ENCODE measurements around the gene PRDM16.

The PRDM16 gene

DNA sequence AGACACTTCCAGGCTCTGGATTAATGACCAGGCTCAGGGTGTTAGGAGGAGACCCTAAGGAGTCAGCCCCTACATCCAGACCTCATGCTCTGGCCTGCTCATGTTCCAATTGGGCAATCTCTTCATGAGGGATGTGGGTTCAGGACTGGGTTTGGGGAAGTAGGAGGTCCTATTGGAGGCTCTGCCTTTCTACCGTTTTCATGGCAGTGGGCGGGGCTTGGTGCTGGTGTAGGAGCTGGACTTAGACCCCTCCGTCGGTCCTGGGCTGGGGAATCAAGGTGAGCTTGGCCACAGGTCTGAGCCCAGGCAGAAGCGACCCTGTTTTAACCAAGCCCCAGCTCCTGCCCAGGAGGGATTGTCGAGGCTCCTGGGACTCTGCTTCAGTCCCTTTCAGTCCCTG is 123.4 kb downstream of the PRDM16 start:
- DNase-seq, result no peak

DNA sequence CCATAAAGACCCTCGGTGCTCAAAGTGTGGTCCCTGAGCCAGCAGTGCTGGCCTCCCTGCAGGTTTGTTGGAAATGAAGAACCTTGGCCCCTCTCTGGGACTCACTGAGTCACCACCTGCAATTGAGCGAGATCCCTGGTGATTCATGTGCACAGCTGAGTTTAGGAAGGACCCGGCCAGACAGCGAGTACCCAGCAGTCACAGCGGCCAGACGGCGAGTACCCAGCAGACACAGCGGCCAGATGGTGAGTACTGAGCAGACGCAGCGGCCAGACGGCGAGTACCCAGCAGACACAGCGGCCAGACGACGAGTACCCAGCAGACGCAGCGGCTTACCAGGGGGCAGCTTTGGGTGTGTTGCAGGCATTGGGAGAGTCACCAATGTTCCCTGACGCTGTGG is 123.8 kb downstream of the PRDM16 start:
- DNase-seq, result no peak

DNA sequence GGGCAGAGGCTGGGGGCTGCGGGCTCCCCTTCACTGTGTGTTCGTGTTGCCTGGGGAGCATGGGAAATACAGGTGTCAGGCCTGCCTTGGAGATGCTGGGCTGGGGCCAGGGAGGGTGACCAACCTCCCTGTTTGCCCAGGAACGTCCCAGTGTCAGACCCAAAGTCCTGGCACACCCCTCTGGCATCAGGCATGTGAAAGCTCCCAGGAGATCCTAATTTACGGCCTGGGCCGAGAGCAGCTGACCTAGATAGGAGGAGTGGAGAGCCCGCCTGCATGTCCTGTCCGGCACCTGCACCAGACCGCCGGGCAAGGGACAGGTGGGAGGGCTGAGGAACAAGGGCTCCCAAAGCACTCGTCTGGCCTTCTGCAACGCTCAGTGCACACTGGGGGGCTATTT is 124.8 kb downstream of the PRDM16 start:
- no peak for DNase-seq

DNA sequence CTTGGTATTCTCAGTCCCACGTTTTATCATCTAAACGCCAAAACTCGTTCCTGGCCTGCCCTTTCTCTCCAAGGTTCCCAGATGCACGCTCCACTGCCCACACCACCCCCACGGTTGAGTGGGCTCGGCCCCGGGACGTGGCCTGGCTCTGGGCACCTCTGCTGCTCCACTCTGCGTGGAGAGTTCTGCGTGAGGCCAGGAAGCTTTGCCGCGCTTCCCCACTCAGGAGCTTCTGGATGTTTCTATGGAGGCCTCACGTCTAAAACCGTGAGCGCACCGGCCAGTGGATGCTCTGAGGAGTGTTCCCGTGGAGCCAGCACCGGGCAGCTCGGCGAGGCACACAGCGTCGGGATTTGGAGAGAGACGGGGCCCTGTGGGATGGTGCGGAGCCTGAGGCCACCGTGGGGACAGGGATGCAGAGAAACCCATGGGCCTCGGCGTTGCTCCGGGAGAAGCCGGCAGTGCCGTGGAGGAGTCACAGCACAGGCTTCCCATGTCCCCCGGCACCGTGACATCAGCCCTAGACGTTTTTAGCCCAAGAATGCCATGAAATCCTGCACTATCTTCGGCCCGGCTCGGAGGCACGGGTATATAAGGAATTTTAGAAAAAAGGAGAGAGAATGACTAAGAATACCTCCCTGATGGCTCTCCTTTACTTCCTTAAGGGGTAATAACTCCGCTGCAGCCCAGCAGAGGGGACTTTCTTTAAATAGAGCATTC is 125.9 kb downstream of the PRDM16 start:
- no peak for DNase-seq

DNA sequence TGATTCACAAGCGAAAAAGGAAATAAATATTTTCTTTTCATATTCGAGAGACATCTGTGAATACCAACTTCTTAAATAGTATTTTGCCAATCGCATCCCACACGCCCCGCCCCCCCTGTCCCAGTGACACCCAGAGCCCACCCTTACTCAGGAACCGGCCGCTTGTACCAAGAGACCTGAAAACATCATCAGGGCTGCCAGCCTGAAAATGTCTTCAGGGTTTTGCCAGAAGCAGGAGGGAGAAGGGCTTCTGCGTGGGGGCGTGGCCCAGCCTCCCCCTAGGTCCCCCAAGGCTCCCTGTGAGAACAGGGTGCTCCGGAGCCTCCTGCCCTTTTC is 126.4 kb downstream of the PRDM16 start:
- DNase-seq, result no peak

DNA sequence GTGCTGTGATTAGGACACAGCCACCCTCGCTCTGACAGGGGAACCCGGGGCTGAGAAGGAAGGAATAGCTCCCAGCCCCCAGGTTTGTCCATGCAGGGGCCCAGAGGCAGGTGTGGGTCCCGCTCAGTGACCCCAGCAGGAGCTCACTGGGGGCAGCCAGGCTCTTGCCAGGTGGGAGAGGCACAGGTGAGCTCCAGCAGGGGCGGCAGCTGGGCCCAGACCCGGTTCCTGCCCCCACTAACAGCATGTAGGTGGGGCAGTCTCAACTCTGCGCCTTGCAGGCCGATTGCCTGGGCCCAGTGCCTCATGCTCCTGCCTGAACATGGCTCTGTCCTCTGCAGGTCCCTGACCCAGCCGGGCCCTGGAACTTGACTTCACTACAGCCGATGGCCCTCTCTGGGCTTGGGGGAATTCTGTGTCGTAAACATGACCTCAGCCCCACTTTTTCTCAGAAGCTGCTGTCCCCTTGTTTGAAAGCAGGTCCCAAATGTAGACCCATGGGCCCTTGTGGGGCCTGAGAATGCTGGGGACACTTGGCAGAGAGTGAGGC is 127.0 kb downstream of the PRDM16 start:
- no peak for DNase-seq

DNA sequence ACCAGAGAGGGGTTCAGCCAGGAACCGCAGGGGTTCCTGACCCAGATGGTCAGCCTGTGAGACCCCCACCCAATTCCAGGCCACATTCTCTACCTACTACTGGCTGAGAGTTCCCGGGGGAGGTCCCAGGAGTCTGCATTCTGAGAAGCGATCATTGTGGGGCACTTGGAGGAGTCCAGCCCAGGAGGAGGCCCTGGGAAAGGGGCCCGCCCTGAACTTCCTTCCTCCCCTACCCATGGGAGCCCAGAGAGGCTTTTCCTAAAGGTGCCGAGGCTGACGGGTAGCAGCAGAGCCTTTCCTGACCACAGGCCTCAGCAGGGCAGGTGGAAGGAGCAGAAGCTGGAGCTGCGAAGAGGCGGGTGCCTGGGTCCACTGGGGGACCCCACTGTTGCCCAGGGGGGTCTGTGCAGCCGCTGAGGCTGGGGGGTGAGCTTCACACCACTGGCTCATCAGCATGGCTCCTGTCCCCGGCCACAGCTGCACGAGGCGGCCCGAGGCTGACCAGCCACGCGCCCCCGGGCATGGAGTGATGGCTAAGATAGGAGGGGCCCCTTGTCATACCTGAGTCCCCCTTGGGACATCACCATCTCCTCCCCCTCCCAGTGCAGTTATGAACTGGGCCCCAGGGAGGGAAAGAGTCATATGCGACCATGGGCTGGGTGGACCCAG is 127.7 kb downstream of the PRDM16 start:
- DNase-seq, result no peak

DNA sequence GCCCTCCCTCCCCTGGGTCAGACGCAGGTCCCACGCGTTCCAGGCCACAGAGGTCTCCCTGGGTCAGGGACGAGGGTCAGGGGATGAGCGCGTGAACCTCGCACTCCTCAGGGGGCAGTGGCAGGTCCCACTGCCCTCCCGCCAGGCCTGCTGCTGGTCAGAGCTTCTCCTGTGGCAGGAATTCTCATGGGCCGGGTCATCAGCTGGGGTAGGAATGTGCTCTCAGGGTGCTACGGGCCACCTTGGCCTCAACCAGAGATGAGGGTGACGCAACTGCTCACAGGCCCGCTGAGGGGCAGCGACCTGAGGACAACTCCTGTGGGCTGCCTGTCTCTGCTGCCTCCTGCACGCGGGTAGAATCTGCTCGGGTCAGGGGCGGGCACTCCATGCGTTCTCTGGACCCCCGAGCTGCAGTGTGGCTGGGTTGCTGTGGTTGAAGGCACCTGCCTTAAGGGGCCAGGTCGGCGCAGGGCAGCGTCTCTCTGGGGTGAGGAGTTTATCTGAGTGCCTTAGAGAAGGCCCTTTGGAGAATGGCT is 128.8 kb downstream of the PRDM16 start:
- DNase-seq, result no peak

DNA sequence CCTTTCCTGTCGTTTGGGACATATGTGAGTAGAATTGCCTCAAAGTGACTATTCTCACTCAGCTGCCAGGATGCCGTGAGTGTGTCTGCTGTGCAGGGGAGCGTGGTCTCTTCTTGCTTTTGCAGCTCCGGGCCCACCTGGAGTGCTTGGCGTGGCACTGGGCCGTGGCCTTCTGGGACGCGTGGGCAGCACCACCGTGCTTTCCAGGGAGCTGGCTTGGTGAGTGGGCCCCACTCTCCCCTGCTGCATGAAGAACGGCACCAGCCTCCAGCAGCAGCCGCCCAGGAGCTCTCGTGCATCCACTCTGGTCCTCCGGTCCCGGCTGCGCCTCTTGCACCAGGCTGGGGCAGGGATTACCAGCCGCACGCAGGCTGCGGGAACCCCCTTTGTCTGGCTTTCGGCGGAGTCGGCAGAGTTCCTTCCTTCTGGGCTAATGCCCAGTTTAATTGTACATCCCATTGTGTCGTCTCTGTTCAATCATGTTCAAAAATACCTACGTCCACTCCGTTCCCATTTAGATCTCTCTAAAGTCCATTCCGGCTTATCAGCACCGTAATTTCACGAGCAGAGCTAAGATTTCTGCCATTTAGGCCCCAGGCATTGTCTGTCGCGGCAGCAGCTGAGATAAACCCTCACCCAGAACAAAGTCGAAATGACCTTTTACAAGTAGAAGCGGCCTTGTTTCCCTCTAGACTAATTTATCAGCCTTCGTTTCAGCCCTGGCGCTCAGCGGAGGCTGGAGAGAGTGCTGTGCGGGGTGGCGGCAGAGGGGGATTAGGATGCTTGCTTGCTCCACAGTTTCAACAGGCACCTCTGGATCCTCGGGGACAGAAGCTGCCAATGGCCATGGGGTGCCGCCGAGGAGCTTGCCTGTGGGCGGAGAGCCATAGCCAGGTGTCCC is 129.6 kb downstream of the PRDM16 start:
- DNase-seq, result no peak

DNA sequence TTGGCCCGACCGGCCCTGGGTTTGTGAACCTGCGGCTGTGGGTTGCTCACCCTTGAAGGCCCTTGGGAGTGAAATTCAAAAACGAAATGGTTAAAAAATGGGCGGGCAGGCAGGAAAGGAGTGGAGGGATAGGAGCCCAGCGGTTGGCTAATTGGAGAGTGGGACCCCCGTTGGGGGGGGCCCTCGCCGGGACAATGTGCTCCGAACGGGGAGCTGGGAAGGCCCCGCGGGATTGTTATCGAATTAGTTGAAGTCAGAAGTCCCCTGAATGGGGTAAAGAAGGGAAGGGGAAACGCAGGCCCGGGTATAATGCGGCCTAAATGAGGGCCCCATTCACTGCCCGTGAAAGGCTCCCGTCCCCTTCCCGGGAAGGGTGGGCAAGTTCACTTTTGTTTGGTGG is 135.7 kb downstream of the PRDM16 start:
- DNase-seq, result no peak

DNA sequence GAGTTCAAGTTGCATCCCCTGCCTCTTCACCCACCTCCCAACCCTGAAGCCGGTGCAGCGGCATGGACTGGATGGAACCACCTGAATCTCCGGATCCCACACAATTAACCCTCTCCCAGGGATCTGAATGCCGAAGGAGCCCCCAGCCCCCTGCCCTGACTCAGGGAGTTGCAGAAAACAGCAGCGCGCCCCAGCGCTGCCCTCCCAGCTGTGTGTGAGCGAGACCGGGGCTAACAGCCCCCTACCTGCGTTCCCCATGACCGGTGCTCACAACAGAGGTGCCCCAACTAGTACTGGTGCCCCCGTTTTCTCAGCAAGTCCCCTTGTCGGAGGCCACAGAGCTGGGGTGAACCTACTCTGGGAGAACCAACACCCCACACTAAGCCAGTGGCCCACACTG is 136.8 kb downstream of the PRDM16 start:
- DNase-seq, result no peak

DNA sequence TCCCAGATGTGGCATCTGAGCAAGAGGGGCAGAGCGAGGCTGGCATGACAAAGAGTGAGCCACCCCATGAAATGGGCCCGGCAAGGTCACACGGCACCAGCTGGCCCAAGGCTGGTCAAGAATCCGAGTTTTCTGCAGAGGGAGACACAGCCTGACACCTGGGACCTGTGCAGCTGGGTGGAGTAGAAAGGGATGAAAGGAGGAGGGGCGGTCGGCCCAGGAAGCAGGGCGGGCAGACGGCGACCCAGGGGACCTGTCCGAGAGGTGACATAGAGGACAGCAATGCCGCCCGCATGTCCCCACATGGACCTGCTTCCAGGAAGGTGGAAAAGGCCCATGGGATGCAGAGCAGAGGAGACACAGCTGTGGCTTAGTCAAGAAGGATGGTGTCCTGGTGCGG is 137.7 kb downstream of the PRDM16 start:
- no peak for DNase-seq

DNA sequence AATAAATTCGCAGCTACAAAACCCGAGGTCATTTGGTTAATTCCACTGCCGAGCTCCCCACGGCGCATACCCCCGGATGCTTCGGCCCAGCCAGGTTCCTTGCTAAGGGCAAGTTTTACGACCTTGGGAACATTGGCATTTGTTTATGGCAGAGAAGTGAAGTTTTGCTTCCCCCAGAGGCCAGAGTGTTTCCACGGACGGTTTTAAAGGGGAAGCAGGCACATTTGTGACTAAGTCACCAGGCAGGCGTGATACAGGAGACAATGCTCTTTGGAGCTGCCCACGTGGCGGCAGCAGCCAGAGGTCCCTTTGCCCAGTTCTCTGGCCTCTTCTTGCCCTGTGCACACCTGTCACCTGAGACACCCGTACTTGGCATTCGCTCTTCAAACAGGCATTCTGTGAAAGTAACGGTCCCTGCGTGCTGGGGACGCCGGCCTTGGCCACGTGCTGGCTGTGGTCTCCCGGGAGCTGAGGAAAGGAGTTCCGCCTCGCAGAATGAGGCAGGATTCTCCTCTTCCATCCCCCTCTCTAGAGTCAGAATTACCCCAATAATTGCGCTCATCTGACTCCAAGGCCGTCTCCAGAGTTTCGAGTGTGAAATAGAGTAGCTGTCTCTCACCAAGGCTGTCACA is 138.3 kb downstream of the PRDM16 start:
- DNase-seq, result no peak

DNA sequence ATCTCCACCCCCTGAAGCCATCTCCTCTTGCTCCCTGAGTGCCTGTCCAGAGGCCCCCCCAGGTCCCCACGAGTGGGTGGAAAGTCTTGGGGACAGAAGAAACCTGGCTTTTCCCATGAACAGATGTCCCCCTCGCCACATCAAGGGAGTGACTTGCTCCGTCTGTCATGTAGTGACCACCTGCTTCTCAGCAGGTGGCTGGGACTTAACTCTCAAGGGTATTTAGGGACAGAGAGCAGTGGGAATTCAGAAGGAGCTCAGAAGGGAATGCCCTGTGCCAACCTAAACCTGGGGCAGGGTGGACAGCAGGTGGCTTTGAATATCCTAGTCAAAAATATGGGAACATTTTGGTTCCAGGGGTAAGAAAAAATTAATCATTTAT is 139.8 kb downstream of the PRDM16 start:
- DNase-seq, result no peak

DNA sequence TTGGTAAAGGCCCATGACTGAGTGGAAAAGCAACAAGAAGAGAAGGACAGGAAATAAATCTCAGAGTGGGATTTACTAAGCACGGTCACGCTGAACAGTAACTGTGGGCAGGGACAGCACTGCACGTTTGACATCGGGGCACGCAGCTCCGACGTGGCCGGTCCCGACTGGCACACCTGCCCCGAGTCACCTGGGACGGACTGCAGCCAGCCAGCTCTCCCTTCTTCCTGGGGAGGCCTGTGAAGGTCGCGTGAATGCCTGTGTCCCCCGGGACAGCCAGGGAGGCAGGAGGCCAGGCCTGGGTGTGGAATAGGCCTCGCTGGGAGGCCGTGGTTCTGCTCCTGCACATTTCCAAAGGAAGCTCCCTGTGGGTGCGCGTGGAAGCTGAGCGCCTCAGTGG is 140.2 kb downstream of the PRDM16 start:
- DNase-seq, result no peak

DNA sequence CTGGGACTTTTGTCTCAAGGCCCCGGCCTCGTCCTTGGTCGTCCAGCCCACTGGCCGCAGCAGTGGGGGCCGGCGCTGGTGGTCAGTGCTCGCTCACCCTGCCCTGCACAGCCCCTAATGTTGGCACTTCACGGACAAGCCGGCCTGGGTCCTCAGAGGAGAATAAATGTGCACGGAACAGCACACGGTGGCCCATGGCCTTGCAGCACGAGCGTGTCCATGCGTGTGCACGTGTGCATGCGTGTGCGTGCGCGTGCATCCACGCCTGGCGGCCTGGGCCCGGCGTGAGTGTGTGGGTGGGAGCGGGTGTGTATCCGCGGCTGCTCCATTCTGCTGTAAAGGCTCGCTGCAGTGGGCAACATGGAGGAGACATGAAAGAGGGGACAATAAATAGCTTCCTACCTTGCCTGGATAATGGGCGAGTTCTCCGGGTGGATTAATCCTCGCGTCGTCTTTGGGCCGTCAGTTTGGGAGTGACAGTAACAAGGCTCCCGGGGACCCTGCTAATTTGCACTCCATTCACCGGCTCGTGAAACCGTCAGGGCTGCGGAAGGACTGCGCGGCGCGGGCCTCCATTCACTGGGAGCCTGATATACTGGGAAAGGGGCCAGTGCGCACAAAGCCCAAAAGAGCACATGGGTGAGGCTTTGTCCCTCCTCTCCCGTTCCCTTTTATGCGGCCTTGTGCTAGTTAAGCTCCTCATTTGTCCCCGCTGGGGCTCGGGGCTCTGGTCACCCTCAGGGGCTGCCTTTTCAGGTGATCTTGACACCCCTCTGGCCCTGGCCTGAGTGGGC is 142.8 kb downstream of the PRDM16 start:
- no peak for DNase-seq

DNA sequence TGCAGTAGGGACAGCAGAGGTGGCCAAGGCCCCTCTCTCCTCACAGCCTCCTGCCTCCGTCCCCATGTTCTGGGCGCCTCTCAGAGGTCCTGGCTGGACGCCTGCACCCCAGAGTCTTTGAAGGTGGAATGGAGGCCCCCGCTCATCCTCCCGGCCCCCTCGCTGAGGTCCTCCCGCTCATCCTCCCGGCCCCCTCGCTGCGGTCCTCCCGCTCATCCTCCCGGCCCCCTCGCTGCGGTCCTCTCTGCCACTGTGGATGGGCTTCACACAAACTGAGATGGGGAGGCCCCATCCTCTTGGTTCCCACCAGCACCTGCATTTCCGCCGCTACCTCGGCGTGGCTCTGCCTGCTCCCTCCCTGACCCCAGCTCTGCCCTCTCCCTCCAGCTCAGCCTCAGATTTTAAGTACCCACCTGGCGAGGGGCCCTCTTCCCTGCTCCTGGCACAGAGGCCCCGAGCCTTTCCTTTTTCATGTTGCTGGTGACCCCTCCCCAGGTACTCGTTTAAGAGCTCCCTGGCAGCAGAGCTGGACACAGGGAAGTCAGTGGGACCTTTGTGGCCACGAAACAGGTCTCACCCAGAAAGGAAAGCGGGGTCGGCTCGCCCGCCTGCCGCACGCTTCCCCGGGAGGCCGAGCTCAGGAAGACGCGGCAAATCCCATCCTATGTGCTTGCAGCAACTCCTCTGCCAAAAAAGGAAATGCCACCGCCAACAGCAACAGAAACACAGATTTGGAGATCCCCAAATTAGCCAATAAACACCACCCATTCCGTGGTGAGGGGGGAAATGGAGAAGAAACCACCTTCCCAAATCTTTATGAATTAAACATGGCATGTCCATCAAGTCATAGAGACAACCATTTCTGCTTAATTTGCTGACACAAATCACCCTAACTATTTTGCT is 143.7 kb downstream of the PRDM16 start:
- DNase-seq, result no peak

DNA sequence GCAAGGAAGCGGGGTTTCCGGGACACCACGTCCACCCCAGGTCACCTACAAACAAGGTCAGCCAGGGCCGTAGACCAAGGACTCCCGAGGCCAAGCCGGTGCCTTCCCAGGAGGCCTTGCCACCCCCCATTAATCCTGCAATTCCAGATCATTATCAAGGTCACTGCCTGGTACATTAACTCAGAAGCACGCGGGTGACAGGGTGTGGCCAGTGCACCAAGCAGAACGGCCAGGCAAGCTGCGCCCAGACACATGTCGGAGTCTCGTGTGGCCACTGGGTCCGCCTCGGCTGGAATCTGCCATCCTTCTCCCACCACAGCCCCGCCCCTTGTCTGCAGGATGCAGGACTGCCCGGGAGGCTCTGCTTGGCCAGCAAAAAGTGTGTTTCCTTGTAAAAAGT is 144.7 kb downstream of the PRDM16 start:
- DNase-seq, result no peak

DNA sequence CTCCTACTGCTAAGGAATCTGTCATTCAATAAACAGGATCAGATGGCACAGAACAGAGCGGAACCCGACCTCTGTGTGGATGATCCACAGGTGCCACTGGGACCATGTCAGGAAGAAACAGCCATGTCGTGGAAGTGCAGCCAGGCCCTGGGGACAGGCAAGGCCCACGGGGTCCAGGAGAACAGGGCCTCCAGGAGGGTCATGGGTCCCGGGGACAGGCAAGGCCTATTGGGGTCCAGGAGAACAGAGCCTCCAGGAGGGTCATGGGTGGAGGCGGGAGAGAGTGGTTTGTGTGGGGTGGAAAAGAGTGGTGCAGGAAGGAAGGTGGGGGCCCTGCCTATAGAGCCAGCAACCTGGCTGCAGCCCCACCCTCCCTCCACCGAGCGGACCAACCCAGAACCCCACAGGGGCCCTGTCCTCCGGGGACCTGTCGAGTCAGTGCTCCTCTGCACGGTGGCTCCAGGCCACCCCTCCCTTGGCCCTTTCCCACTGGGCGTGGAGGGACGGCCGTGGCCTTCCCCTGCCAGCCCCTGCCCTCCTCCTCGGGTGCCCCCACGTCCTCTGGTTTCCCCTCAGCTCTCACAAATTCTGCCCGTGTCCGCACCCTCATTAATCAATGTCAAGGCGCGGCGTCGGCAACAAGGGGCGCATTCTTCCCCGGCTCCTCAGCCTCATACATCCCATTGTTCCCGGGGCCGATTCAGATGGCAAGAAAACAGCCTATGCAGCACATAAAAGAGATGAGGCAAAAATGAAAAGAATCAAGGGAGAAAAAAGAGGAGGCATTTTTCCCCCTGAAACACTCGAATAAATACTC is 146.4 kb downstream of the PRDM16 start:
- DNase-seq, result no peak

DNA sequence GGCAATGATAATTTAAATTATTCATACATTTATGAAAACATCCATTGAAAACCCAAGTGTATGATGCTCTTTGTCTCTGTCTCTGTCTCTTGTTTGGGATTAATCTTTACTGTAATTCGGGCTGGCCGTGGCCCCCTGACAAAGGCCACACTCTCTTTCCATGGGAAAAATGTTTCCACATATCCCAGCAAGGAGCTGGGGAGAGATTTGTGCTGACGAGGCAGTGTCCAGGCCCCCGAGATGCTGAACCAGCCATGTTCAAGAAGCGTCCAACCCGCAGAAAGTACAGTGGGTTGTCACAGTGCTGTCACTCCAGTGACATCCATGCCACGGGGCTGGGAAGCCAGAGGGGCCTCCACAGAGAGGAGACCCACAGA is 147.0 kb downstream of the PRDM16 start:
- no peak for DNase-seq

All from NCI-H82 (cell line).